OCI-LY3 (cell line): ENCODE measurements around the gene GPR34.
"Not testable (repeated sequence)": the region's sequence is repeated elsewhere in the genome, so short reads cannot be mapped to it uniquely, and the experiment has no call there.

Experiments used
- H2AFZ ChIP-seq: fragments of 200-600, 300-600 bp; shearing (Covaris generic); 2 replicates; pipeline ENCODE4 v1.6.0; 2014; ENCODE audit warnings: antibody characterized with exemption, low read depth, low read length
- H3K27ac ChIP-seq: fragments of 200-600, 300-600 bp; sonication (generic); 2 replicates; pipeline ENCODE4 v1.5.1; 2014; ENCODE audit warnings: mild to moderate bottlenecking, low read length, moderate library complexity, mixed read lengths
- H3K27me3 ChIP-seq: fragments of 200-600, 300-600 bp; sonication (generic); 2 replicates; pipeline ENCODE4 v1.6.1; 2014; ENCODE audit warnings: low read depth, low read length, mixed read lengths
- H3K36me3 ChIP-seq: fragments of 200-600, 300-600 bp; sonication (generic); replicated peaks from 2 replicates; pipeline ENCODE3; 2014; ENCODE audit warnings: low read depth, low read length, mixed read lengths
- H3K4me1 ChIP-seq: fragments of 300-600, 200-600 bp; sonication (generic); 2 replicates; pipeline ENCODE4 v1.6.1; 2014; ENCODE audit warnings: low read length, mixed read lengths
- H3K4me2 ChIP-seq: fragments of 200-600, 300-600 bp; sonication (generic); 2 replicates; pipeline ENCODE4 v1.6.1; 2014; ENCODE audit warnings: low read length, mixed read lengths
- H3K4me3 ChIP-seq: fragments of 300-600, 200-600 bp; sonication (generic); 2 replicates; pipeline ENCODE4 v1.5.1; 2014; ENCODE audit warnings: antibody characterized with exemption, mild to moderate bottlenecking, low read length, moderate library complexity
- H3K79me2 ChIP-seq: fragments of 300-600, 200-600 bp; shearing (Covaris generic); 2 replicates; pipeline ENCODE4 v1.6.1; 2014; ENCODE audit warnings: mild to moderate bottlenecking, low read length, mixed read lengths
- H3K9ac ChIP-seq: fragments of 300-600, 200-600 bp; shearing (Covaris generic); 2 replicates; pipeline ENCODE4 v1.6.0; 2014; ENCODE audit warnings: mild to moderate bottlenecking, low read length, moderate library complexity
- H3K9me3 ChIP-seq: fragments of 200-600, 300-600 bp; shearing (Covaris generic); 2 replicates; pipeline ENCODE4 v1.6.1; 2014; ENCODE audit warnings: low read length, mixed read lengths; ENCODE audit not compliant: insufficient read depth
- H4K20me1 ChIP-seq: fragments of 200-600, 300-600 bp; sonication (generic); 2 replicates; pipeline ENCODE4 v1.6.1; 2016; ENCODE audit warnings: low read length, mixed read lengths; ENCODE audit not compliant: insufficient read depth
- EZH2phosphoT487 ChIP-seq: fragments of 200-600 bp; shearing (Covaris generic); IDR thresholded peaks from 2 replicates; pipeline ENCODE4 v1.6.1; 2018; ENCODE audit warnings: antibody characterized with exemption, mixed run types, low read depth
- TF ChIP-seq, protein P1 (sequence below): fragments of 200-600, 300-600 bp; sonication (generic); IDR thresholded peaks from 2 replicates; pipeline ENCODE4 v1.5.1; 2014; ENCODE audit warnings: antibody characterized with exemption, low read length, low read depth

Gene GPR34

DNA sequence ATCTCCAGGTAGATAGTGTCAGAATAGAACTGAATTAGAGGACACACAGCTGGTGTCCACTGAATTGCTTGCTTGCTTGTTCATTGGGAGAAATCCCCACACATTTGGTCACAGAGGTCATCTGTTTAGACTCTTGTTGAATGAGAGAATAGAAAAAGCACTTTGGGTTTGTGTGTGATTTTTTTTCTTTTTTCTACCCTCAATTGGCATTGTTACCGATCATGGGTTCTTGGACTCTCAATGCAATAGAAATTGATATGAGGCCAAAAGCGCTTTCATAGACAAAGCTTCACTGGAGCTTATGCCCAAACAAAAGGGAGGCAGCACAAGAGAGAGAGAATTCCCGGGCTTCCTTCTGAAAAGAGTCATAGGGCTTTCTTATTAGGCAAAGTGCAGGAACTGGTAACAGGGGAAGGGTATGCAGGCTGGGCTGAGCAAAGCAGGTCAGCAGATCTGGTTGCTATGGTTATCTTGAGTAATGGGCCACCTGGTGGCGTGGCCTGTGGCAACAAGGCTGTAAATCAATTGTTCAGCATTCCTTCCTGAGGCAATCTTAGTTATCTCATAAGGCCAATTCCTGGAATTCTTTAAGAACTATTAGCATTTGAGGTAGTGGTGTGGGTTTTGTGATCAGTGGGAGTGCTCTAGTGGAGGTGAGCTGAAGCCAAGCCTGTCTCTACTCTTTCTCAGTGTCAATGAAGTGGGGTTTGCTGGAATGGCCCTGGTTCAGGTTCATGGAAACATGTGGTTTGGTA, 29.9 kb downstream of the GPR34 start:
- H3K9me3 ChIP-seq = 0 out of 2 replicates have a peak, but pooled peaks cover 8% of the 10 kb centered on the region
- no peaks in the 10 kb centered on the region for H3K79me2 ChIP-seq
- no peak overlapping the region for H3K27ac ChIP-seq
- H3K4me2 ChIP-seq = no peak overlapping the region
- H3K36me3 ChIP-seq = peaks cover 42% of the 10 kb centered on the region
- H3K4me3 ChIP-seq = no peak overlapping the region
- no peak overlapping the region for H3K9ac ChIP-seq
- TF ChIP-seq, protein P1, sequence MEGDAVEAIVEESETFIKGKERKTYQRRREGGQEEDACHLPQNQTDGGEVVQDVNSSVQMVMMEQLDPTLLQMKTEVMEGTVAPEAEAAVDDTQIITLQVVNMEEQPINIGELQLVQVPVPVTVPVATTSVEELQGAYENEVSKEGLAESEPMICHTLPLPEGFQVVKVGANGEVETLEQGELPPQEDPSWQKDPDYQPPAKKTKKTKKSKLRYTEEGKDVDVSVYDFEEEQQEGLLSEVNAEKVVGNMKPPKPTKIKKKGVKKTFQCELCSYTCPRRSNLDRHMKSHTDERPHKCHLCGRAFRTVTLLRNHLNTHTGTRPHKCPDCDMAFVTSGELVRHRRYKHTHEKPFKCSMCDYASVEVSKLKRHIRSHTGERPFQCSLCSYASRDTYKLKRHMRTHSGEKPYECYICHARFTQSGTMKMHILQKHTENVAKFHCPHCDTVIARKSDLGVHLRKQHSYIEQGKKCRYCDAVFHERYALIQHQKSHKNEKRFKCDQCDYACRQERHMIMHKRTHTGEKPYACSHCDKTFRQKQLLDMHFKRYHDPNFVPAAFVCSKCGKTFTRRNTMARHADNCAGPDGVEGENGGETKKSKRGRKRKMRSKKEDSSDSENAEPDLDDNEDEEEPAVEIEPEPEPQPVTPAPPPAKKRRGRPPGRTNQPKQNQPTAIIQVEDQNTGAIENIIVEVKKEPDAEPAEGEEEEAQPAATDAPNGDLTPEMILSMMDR = no peak
- TF ChIP-seq EZH2phosphoT487 = no peak
- H3K27me3 ChIP-seq = peaks cover 8% of the 10 kb centered on the region; the same call in 1 of the 2 replicates
- H4K20me1 ChIP-seq = peaks cover 8% of the 10 kb centered on the region; the same call in 1 of the 2 replicates
- peaks cover 19% of the 10 kb centered on the region for H3K4me1 ChIP-seq
- H2AFZ ChIP-seq = no peak overlapping the region

GRCh38 chrX:41719610-41720009, 30.8 kb downstream of the GPR34 start:
- H3K9ac ChIP-seq, H3K79me2 ChIP-seq, H3K4me2 ChIP-seq, H3K27me3 ChIP-seq, H3K9me3 ChIP-seq, H3K4me3 ChIP-seq, H3K27ac ChIP-seq, H2AFZ ChIP-seq: not testable (repeated sequence)
- Histone ChIP-seq H3K36me3 (peaks cover 42% of the 10 kb centered on the region), H4K20me1 (peaks cover 14% of the 10 kb centered on the region; the same call in 1 of the 2 replicates), H3K4me1 (peaks cover 29% of the 10 kb centered on the region)

GRCh38 chrX:41720125-41720779, 31.5 kb downstream of the GPR34 start:
- Histone ChIP-seq H3K4me1 (peaks cover 33% of the 10 kb centered on the region), H3K9me3 (0 out of 2 replicates have a peak, but pooled peaks cover 8% of the 10 kb centered on the region), H3K79me2 (no peaks in the 10 kb centered on the region), H3K9ac (no peak overlapping the region), H3K4me2 (no peak overlapping the region), H3K4me3 (no peak overlapping the region), H3K27ac (no peak overlapping the region), H3K36me3 (peaks cover 42% of the 10 kb centered on the region), H3K27me3 (peaks cover 8% of the 10 kb centered on the region; the same call in 1 of the 2 replicates), H2AFZ (no peak overlapping the region), H4K20me1 (peaks cover 14% of the 10 kb centered on the region; the same call in 1 of the 2 replicates)
- no peak for TF ChIP-seq EZH2phosphoT487
- TF ChIP-seq, protein P1 = no peak

GRCh38 chrX:41721590-41721989, 32.8 kb downstream of the GPR34 start:
- Histone ChIP-seq H3K4me2 (no peak overlapping the region), H2AFZ (no peak overlapping the region), H3K27ac (no peak overlapping the region), H3K79me2 (no peaks in the 10 kb centered on the region), H3K4me1 (peaks cover 33% of the 10 kb centered on the region), H3K9me3 (0 out of 2 replicates have a peak, but pooled peaks cover 8% of the 10 kb centered on the region), H3K9ac (no peak overlapping the region), H4K20me1 (peaks cover 14% of the 10 kb centered on the region; the same call in 1 of the 2 replicates), H3K27me3 (peaks cover 8% of the 10 kb centered on the region; the same call in 1 of the 2 replicates), H3K36me3 (peaks cover 42% of the 10 kb centered on the region), H3K4me3 (no peak overlapping the region)
- TF ChIP-seq EZH2phosphoT487 = no peak
- TF ChIP-seq, protein P1 = no peak
